C4-2B (cell line): ENCODE measurements around the gene EZH1.

Experiments
- ZFX ChIP-seq: fragments of 450-650 bp; IDR thresholded peaks from 2 replicates; pipeline ENCODE4 v1.6.1; 2017
- TF ChIP-seq, protein P1 (sequence below): fragments of 450-650 bp; conservative IDR thresholded peaks from 2 replicates; pipeline ENCODE4 v1.5.1; 2017; ENCODE audit warnings: mild to moderate bottlenecking

DNA sequence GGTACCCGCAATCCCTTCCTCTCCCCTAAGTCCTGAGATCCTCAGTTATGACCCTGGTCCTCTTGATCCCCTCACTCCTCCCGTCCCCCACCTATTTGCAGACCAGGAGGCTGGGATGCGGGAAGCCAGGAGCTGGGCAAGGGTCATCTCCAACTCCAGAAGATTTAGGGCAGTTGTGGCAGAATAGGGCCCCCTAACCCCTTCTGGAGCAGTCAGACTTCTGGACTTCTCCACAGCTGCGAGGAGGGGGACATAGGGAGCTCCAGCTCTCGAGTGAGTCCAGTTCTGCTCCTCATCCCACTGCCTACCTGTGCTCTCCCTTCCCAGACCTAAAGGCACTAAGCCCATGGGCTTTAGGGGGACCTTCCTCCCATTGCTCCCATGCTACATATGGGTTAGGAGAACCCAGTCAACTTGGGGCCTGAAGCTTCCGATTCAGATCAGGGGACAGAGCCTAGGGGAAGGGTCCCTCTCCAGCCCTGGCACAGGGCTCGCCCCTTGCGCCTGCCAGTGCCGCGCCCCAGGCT is 36.9 kb upstream of the EZH1 start:
- TF ChIP-seq, protein P1, sequence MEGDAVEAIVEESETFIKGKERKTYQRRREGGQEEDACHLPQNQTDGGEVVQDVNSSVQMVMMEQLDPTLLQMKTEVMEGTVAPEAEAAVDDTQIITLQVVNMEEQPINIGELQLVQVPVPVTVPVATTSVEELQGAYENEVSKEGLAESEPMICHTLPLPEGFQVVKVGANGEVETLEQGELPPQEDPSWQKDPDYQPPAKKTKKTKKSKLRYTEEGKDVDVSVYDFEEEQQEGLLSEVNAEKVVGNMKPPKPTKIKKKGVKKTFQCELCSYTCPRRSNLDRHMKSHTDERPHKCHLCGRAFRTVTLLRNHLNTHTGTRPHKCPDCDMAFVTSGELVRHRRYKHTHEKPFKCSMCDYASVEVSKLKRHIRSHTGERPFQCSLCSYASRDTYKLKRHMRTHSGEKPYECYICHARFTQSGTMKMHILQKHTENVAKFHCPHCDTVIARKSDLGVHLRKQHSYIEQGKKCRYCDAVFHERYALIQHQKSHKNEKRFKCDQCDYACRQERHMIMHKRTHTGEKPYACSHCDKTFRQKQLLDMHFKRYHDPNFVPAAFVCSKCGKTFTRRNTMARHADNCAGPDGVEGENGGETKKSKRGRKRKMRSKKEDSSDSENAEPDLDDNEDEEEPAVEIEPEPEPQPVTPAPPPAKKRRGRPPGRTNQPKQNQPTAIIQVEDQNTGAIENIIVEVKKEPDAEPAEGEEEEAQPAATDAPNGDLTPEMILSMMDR = no peak
- no peak for TF ChIP-seq ZFX
